HG03571 (cell line): Measurements from ENCODE around the gene KIF5C.

ENCODE experiments used
- ATAC-seq: cut with Tn5 transposase; IDR thresholded peaks from one replicate; pipeline ENCODE4 v1.9.1; 2021; ENCODE audit not compliant: unreplicated experiment

KIF5C gene

DNA sequence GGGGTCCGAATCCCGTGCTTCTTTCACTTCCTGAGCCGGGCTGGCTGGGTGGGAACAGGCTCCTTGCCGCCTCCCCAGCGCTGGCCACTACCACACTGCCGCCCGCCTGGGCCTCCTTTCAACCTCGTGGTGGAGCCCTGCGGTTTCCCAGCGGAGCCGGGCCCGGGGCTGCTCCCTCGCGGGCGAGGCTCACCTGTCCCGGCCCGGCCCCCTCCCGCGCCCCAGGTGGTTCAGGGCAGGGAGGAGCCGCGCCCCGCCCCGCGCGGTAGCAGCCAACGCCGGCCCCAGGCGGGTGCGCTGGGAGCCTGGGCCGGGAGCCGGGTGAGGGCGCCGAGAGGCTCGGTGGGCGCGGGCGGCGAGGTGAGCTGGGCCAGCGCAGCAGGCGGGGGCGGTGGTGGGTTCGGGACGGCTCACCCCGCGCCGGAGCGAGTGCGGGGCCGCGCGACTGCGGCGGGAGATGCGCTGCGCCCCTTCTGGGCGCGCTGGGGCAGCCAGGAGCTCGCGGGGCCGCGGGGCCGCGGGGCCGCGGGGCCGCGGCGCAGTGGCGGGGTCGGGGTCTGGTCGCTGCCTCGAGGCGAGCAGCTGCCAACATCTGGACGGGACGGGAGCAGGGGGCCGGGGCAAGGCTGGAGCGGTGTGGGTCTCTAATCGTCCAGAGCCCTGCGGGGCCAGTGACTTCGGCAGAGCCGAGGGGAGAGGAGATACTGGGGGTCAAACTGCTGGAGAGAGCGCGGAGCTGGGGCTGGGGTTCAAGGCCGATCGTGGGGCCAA is 163.6 kb downstream of the KIF5C start, which contains the start of gene LYPD6B:
LYPD6B (plus strand) TSS at position 258 of the 771 bp plus-strand sequence. CDS start 92,250 bp downstream, outside the sequence.
- peak; percentile 57 for ATAC-seq

DNA sequence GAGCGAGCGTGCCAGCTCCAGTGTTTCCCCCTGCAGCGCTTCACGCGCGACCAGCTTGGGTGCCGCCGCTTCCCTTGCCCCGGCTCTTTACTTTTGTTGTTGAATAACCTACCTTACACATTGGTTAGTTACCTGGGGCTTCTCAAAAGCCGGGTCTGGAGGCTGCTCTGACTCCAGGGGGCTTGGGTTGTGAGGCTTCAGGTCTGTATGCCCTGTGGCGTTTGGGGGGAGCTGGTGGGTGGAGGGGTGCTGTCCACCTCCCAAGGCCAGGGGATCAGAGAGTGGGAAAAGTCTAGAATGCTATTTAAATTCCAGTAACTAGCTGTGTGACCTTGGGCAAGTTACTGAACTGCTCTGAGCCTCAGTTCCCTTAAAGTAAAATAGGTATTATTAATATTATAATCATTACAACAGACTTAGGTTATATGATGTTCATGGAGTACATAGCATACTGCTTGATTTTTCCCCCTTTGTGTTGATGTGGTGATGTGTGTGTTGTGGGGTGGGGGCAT is 164.2 kb downstream of the KIF5C start:
- ATAC-seq: no peak

- ATAC-seq: peak; percentile 27
Observed at GRCh38 chr2:149040451-149040850, 165.4 kb downstream of the KIF5C start.

- ATAC-seq: no peak
Observed at GRCh38 chr2:149041482-149041881, 166.5 kb downstream of the KIF5C start.

GRCh38 chr2:149042881-149043280 is 167.9 kb downstream of the KIF5C start:
- no peak for ATAC-seq

DNA sequence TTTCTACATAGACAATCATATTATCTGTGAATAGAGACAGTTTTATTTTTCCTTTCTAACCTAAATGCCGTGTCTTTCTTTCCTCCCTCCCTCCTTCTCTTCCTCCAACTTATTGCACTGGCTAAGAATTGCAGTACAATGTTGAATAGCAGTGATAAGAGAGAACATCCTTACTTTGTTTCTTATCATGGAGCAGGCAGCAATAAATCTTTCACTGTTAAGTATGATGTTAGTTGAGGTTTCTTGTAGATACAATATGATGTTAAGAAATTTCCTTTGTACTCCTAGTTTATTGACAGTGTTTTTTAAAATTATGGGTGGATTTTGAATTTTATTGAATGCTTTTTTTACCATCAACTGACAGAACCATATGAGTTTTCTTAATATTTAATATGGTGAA is 169.5 kb downstream of the KIF5C start:
- ATAC-seq: no peak

DNA sequence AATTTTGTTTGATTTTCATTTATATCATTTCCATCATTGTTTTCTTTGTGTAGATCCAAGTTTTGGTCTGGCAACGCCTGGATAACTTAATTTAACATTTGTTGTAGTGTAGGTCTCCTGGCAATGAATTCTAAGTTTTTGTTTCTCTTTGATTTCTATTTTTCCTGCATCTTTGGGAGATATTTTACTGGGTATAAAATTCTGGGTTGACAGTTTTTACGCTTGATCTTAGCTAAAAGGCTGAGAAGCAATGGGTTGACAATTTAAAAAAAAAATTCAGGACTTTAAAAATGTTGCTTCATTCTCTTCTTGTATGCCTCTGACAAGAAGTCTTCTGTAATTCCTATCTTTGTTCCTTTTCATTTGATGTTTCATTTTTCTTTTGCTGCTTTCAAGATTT is 172.1 kb downstream of the KIF5C start:
- ATAC-seq: no peak

DNA sequence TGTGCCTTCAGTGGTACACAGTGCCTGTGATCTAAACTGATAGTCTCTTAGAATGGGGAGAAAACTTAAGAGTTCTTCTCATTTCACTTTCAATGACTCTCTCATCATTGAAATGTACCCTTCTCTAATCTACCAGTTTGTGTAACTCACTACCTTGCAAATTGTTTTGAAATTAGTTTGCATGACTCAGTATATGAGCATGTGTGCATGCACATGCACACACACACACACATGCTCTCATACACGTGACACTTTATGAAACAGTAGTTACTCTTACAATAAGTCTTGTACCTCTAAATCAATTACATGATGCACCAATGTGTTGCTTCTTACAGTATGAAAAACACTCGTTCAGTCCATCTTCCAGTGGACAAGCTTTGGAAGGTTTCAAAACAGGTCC is 174.1 kb downstream of the KIF5C start:
- no peak for ATAC-seq

DNA sequence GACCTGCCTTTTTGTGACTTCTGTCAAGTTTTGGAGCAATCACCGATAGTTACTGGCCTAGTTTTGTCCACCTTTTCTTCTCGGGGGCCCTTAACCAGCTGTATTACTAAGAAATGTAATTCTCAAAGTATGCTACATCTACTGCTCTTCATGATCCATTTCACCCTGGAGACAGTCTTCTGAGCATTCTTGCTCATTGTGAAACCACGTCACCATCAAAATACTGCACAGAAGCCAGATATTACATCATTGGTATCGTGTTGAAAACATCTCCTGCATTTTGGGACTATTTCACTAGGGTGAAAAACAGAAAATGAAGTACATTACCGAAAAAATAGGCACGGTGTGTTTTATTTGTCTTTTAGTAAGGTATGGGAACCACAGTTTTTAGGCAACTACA is 175.2 kb downstream of the KIF5C start:
- peak; percentile 81 for ATAC-seq

DNA sequence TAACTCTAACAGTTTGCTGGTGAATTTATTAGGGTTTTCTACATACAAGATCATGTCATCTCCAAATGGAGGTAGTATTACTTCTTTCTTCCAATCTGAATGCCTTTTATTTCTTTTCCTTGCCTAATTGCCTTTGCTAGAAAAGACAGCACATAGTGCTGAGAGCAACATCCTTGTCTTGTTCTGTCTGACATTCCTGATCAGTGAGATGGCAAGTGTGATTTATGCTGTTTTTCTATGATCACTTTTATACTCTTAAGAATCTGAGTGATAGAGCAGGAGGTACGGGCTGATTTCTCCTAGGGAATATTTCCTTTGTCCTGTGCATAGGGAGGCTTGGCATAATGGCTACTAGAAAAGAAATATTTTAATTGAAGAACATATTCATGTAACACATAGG is 180.7 kb downstream of the KIF5C start:
- ATAC-seq: no peak

- no peak for ATAC-seq
Observed at GRCh38 chr2:149056541-149057255, 181.7 kb downstream of the KIF5C start.

DNA sequence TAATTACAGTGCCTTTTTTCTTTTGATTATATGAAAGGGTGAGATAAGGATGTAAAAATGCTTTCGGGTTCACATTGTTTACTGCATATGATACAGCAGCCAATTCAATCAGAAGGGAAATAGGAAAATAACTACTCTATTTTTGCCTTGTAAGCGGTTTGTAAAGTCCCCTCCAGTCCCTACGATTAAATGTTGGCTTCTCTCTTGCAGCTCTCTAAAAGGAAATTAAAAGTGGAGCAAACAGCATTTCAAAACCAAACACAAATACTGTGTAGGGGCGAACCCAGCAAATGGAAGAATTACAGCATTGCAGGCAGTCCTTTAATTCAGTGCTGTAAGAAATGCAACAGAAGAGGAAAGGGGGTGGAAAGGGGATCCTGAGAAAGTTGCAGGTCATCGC is 182.4 kb downstream of the KIF5C start:
- ATAC-seq: no peak

- no peak for ATAC-seq
Observed at GRCh38 chr2:149058936-149059335, 183.9 kb downstream of the KIF5C start.

- ATAC-seq: no peak
Observed at GRCh38 chr2:149059822-149060221, 184.8 kb downstream of the KIF5C start.

GRCh38 chr2:149061133-149061745 is 186.2 kb downstream of the KIF5C start:
- ATAC-seq: no peak

- no peak for ATAC-seq
Observed at GRCh38 chr2:149062531-149062930, 187.5 kb downstream of the KIF5C start.

DNA sequence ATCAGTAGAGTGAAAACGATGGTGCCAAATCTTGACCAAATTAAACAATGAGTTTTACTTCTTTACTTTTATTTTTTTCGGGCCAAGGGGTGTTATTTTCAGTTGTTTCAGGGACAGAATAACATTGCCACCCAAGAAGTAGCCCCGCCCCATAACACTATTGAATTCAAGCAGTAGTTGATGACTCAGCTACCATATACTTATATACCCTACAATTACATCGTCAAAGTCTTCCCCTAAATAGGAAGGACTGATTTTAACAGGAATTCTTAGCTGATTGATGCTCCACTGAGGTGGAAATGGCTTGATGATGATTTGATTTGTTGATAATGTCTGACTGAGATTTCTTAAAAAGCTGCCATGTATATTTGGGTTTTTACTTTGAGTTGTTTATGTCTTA is 188.2 kb downstream of the KIF5C start:
- no peak for ATAC-seq

DNA sequence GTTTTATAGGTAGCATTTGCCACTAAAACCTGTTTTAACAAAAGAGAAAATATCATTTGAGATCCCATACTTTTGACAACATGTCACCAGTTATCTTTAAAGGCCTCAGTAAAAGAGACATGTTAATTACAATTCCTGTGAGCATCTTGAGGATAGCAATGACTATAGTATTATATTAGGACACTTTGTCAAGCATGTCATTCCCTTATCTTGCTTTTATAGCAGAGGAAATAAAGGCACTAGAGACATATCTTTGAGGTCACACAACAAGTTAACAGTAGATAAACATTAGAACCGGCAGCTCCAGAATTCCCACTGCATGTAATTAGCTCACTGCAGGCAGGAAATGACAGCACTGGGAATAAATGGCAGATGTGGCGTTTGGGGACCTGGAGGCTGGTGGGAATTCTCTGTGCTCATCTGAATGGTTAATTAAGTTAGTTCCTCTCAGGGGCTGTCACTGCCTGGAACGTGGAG is 189.4 kb downstream of the KIF5C start:
- no peak for ATAC-seq

GRCh38 chr2:149064856-149065630 is 190.0 kb downstream of the KIF5C start:
- ATAC-seq: no peak

GRCh38 chr2:149068225-149068995 is 193.4 kb downstream of the KIF5C start:
- ATAC-seq: no peak
